A673 (cell line): ENCODE measurements around the gene GLT6D1.

Experiments used
- CTCF ChIP-seq: fragments of 300-800, 200-600 bp; sonication (generic); conservative IDR thresholded peaks from 2 replicates; pipeline ENCODE4 v1.5.1; 2017; ENCODE audit warnings: low read depth, mild to moderate bottlenecking, antibody characterized with exemption, low read length, moderate library complexity, mixed read lengths
- EZH2 ChIP-seq: fragments of 200-600 bp; sonication (generic); IDR thresholded peaks from 2 replicates; pipeline ENCODE4 v1.6.1; 2017; ENCODE audit warnings: borderline replicate concordance, low read depth, mild to moderate bottlenecking, mixed read lengths, antibody characterized with exemption, low read length; ENCODE audit not compliant: poor library complexity, severe bottlenecking

- no peak for TF ChIP-seq CTCF
- no peak for TF ChIP-seq EZH2
Measured at GRCh38 chr9:135575995-135576631, 63.2 kb downstream of the GLT6D1 start.
